Ishikawa (cell line): Measurements from ENCODE around the gene RPL18.

ENCODE experiments used
- CEBPB ChIP-seq: IDR thresholded peaks from 2 replicates; pipeline ENCODE4 v1.6.1; 2012
- CREB1 ChIP-seq: IDR thresholded peaks from 2 replicates; pipeline ENCODE4 v1.6.1; 2012; ENCODE audit warnings: low read depth
- EGR1 ChIP-seq: IDR thresholded peaks from 2 replicates; pipeline ENCODE4 v1.6.1; 2012
- EP300 ChIP-seq: IDR thresholded peaks from 2 replicates; pipeline ENCODE4 v1.6.1; 2012; ENCODE audit warnings: borderline replicate concordance
- FOXM1 ChIP-seq: IDR thresholded peaks from 2 replicates; pipeline ENCODE4 v1.6.1; 2012; ENCODE audit warnings: low read depth, borderline replicate concordance
- NFIC ChIP-seq: IDR thresholded peaks from 2 replicates; pipeline ENCODE4 v1.6.1; 2012
- RAD21 ChIP-seq: IDR thresholded peaks from 2 replicates; pipeline ENCODE4 v1.6.1; 2012; ENCODE audit warnings: low read depth
- TAF1 ChIP-seq: IDR thresholded peaks from 2 replicates; pipeline ENCODE4 v1.6.1; 2012; ENCODE audit warnings: low read depth, mild to moderate bottlenecking
- TCF12 ChIP-seq: IDR thresholded peaks from 2 replicates; pipeline ENCODE4 v1.6.1; 2012; ENCODE audit warnings: low read depth
- TEAD4 ChIP-seq: IDR thresholded peaks from 2 replicates; pipeline ENCODE4 v1.6.1; 2012
- YY1 ChIP-seq: IDR thresholded peaks from 2 replicates; pipeline ENCODE4 v1.6.1; 2012; ENCODE audit warnings: low read depth
- ZBTB7A ChIP-seq: IDR thresholded peaks from 2 replicates; pipeline ENCODE4 v1.6.1; 2012; ENCODE audit warnings: low read depth
- TF ChIP-seq, protein P1 (sequence below): IDR thresholded peaks from 2 replicates; pipeline ENCODE4 v1.6.1; 2012
- TF ChIP-seq, protein P2 (sequence below): IDR thresholded peaks from 2 replicates; pipeline ENCODE4 v1.6.1; 2012; ENCODE audit warnings: low read depth, mild to moderate bottlenecking
- TF ChIP-seq, protein P3 (sequence below): IDR thresholded peaks from 2 replicates; pipeline ENCODE4 v1.6.1; 2012

The RPL18 gene

DNA sequence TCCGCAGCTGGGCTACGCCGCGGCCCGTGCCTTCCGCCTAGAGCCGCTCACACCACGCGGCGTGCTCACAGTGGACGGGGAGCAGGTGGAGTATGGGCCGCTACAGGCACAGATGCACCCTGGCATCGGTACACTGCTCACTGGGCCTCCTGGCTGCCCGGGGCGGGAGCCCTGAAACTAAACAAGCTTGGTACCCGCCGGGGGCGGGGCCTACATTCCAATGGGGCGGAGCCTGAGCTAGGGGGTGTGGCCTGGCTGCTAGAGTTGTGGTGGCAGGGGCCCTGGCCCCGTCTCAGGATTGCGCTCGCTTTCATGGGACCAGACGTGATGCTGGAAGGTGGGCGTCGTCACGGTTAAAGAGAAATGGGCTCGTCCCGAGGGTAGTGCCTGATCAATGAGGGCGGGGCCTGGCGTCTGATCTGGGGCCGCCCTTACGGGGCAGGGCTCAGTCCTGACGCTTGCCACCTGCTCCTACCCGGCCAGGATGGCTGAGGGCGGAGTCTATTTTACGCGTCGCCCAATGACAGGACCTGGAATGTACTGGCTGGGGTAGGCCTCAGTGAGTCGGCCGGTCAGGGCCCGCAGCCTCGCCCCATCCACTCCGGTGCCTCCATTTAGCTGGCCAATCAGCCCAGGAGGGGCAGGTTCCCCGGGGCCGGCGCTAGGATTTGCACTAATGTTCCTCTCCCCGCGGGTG, 10.8 kb upstream of the RPL18 start:
- TF ChIP-seq TEAD4 (peak; percentile 51), EGR1 (no peak)

DNA sequence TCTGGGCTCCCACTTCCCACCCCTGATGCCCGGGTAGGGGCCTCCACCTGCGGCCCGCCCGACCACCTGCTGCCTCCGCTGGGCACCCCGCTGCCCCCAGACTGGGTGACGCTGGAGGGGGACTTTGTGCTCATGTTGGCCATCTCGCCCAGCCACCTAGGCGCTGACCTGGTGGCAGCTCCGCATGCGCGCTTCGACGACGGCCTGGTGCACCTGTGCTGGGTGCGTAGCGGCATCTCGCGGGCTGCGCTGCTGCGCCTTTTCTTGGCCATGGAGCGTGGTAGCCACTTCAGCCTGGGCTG, 10.3 kb upstream of the RPL18 start:
- TF ChIP-seq EGR1 (no peak), CREB1 (no peak), EP300 (no peak), RAD21 (no peak), NFIC (no peak), FOXM1 (no peak), ZBTB7A (no peak), YY1 (no peak), TAF1 (no peak)
- TF ChIP-seq, protein P1, sequence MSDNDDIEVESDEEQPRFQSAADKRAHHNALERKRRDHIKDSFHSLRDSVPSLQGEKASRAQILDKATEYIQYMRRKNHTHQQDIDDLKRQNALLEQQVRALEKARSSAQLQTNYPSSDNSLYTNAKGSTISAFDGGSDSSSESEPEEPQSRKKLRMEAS = no peak
- TF ChIP-seq, protein P2, sequence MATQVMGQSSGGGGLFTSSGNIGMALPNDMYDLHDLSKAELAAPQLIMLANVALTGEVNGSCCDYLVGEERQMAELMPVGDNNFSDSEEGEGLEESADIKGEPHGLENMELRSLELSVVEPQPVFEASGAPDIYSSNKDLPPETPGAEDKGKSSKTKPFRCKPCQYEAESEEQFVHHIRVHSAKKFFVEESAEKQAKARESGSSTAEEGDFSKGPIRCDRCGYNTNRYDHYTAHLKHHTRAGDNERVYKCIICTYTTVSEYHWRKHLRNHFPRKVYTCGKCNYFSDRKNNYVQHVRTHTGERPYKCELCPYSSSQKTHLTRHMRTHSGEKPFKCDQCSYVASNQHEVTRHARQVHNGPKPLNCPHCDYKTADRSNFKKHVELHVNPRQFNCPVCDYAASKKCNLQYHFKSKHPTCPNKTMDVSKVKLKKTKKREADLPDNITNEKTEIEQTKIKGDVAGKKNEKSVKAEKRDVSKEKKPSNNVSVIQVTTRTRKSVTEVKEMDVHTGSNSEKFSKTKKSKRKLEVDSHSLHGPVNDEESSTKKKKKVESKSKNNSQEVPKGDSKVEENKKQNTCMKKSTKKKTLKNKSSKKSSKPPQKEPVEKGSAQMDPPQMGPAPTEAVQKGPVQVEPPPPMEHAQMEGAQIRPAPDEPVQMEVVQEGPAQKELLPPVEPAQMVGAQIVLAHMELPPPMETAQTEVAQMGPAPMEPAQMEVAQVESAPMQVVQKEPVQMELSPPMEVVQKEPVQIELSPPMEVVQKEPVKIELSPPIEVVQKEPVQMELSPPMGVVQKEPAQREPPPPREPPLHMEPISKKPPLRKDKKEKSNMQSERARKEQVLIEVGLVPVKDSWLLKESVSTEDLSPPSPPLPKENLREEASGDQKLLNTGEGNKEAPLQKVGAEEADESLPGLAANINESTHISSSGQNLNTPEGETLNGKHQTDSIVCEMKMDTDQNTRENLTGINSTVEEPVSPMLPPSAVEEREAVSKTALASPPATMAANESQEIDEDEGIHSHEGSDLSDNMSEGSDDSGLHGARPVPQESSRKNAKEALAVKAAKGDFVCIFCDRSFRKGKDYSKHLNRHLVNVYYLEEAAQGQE = no peak

DNA sequence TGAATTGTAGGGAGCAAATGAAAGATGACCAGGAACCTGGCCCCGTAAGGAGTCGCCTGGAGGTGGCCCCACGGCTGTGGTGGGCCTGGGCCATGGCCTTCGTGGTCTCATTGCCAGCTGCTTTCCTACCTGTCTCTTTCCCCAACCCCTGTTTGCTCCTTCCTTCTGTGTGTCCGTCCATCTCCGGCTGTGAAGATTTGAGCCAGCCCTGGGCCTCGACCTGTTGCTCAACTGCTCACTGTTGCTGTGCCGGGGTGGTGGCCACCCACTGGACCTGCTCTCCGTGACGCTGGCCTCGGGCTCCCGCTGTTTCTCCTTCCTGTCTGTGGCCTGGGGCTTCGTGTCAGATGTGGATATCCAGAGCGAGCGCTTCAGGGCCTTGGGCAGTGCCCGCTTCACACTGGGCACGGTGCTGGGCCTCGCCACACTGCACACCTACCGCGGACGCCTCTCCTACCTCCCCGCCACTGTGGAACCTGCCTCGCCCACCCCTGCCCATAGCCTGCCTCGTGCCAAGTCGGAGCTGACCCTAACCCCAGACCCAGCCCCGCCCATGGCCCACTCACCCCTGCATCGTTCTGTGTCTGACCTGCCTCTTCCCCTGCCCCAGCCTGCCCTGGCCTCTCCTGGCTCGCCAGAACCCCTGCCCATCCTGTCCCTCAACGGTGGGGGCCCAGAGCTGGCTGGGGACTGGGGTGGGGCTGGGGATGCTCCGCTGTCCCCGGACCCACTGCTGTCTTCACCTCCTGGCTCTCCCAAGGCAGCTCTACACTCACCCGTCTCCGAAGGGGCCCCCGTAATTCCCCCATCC, 9.7 kb upstream of the RPL18 start:
- no peak for TF ChIP-seq TEAD4
- TF ChIP-seq TAF1 = no peak

DNA sequence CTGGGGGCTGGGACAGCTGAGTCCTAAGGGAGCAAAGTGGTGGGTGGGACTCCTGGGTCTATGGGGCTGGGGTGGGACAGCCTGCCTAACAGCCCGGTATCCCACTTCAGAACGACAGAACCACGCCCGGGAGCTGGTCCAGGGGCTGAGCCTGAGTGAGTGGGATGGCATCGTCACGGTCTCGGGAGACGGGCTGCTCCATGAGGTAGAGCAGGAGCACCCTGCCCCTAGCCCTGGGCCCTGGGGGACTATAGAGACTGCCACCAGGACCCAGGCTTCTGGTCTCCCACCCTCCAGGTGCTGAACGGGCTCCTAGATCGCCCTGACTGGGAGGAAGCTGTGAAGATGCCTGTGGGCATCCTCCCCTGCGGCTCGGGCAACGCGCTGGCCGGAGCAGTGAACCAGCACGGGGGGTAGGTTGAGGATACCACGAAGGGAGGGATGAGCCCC, 8.9 kb upstream of the RPL18 start:
- TF ChIP-seq, protein P3, sequence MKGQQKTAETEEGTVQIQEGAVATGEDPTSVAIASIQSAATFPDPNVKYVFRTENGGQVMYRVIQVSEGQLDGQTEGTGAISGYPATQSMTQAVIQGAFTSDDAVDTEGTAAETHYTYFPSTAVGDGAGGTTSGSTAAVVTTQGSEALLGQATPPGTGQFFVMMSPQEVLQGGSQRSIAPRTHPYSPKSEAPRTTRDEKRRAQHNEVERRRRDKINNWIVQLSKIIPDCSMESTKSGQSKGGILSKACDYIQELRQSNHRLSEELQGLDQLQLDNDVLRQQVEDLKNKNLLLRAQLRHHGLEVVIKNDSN = no peak
- TF ChIP-seq, protein P1 = no peak
- TF ChIP-seq EGR1 (no peak), FOXM1 (no peak), ZBTB7A (no peak), NFIC (no peak), CREB1 (no peak), TEAD4 (no peak), RAD21 (no peak), CEBPB (no peak), YY1 (no peak)

DNA sequence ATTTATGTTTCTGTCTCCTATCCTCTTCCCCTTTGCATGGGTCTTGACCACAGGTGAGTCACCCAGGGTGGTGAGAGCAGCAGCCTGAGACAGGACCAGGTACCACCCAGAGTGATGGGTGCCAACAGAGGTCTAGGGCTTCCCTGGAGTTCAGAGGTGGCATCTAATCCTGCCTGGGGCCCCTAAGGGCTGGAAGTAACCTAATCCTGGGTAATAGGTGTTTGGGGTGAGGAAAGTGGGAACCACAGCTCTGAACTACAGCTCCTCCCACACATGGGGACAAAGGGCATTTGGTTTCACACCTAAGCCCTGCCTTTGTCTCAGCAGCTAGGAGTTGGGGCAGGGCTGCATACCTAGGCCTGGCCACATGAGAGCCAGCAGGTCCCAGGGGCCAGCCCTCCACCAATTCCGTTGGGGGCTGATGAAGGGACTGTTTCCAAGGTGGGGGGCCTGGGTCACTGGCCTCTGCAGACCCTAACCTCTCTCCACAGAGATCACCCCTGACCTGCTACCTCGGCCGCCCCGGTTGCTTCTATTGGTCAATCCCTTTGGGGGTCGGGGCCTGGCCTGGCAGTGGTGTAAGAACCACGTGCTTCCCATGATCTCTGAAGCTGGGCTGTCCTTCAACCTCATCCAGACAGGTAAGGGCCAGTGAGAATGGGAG, 8.4 kb upstream of the RPL18 start:
- TF ChIP-seq ZBTB7A (no peak), RAD21 (no peak), YY1 (no peak), NFIC (no peak), CEBPB (no peak), CREB1 (no peak), TCF12 (no peak), FOXM1 (no peak), TEAD4 (no peak)
- TF ChIP-seq, protein P3 = no peak

DNA sequence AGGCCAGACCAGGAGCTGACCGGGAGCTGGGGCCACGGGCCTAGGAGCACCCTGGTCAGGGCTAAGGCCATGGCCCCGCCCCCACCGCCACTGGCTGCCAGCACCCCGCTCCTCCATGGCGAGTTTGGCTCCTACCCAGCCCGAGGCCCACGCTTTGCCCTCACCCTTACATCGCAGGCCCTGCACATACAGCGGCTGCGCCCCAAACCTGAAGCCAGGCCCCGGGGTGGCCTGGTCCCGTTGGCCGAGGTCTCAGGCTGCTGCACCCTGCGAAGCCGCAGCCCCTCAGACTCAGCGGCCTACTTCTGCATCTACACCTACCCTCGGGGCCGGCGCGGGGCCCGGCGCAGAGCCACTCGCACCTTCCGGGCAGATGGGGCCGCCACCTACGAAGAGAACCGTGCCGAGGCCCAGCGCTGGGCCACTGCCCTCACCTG, 6.9 kb upstream of the RPL18 start:
- TF ChIP-seq, protein P2 = no peak
- no peak for TF ChIP-seq EP300
- TF ChIP-seq, protein P1 = no peak
- TF ChIP-seq TCF12 = no peak
- TF ChIP-seq, protein P3 = no peak
- TF ChIP-seq EGR1 = no peak
- no peak for TF ChIP-seq ZBTB7A
- no peak for TF ChIP-seq CREB1
